Measurements from ENCODE around the gene ZP1.

DNA sequence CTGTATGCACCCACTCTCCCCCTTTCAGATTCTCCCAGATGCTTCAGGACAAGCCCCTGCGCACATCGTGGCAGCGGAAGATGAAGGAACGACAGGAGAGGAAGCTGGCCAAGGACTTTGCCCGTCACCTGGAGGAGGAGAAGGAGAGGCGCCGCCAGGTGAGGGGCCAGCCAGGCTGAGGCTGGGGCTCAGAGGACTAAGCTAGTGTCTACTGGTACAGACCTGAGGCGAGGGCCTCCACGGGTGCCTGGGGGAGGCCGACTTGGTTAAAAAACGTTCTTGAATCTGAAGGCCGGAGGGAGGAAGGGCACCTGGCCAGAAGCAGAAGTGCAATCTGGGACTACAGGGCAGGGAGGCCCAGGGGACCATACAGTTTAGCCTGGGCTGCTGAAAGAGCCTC, 19.4 kb upstream of the ZP1 start:
- TF ChIP-seq NFATC3 (CRISPR knock-in tag; IDR thresholded peaks at IDR 0.05) = no peak
- no peak for TF ChIP-seq NFIB (CRISPR knock-in tag; IDR thresholded peaks at IDR 0.05; ENCODE audit: borderline replicate concordance)
- TF ChIP-seq ZNF143 (CRISPR knock-in tag; IDR thresholded peaks at IDR 0.05) = no peak
- TF ChIP-seq YY1 (IDR thresholded peaks at IDR 0.05; ENCODE audit: insufficient read depth, insufficient replicate concordance, low read depth, low read length) = no peak
- TF ChIP-seq MYC (CRISPR knock-in tag; IDR thresholded peaks at IDR 0.05; ENCODE audit: borderline replicate concordance) = no peak
- TF ChIP-seq RNF2 (conservative IDR thresholded peaks at IDR 0.05; ENCODE audit: low read depth) = no peak
- no peak for TF ChIP-seq STAT5B (CRISPR knock-in tag; IDR thresholded peaks at IDR 0.05)
- no peak for TF ChIP-seq BORCS8-MEF2B (CRISPR knock-in tag; IDR thresholded peaks at IDR 0.05)
- TF ChIP-seq, protein P1, sequence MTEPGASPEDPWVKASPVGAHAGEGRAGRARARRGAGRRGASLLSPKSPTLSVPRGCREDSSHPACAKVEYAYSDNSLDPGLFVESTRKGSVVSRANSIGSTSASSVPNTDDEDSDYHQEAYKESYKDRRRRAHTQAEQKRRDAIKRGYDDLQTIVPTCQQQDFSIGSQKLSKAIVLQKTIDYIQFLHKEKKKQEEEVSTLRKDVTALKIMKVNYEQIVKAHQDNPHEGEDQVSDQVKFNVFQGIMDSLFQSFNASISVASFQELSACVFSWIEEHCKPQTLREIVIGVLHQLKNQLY (CRISPR knock-in tag; IDR thresholded peaks at IDR 0.05) = no peak
